Upper lobe of left lung (tissue), 4 donors: ENCODE results near the gene DLEC1.

Experiments used
- CTCF ChIP-seq, 6 experiments: fragments of 450-650 bp in 4 of 6; fragments of 200-600 bp in 2 of 6; sonication (generic) in 2 of 6; IDR thresholded peaks; one replicate each; pipeline ENCODE4 v1.5.1; 2016 to 2019; ENCODE audit warnings: antibody characterized with exemption in 6 of 6
- POLR2A ChIP-seq, 4 donors: fragments of 450-650 bp; IDR thresholded peaks; one replicate each; pipeline ENCODE4 v1.5.1; 2016 to 2017; ENCODE audit warnings: antibody characterized with exemption in 4 of 4, mild to moderate bottlenecking in 2 of 4
- POLR2AphosphoS5 ChIP-seq, 2 donors: sonication (generic); formaldehyde crosslinking; IDR thresholded peaks; one replicate each; pipeline ENCODE4 v1.5.1; 2017; ENCODE audit warnings: antibody characterized with exemption in 2 of 2

DNA sequence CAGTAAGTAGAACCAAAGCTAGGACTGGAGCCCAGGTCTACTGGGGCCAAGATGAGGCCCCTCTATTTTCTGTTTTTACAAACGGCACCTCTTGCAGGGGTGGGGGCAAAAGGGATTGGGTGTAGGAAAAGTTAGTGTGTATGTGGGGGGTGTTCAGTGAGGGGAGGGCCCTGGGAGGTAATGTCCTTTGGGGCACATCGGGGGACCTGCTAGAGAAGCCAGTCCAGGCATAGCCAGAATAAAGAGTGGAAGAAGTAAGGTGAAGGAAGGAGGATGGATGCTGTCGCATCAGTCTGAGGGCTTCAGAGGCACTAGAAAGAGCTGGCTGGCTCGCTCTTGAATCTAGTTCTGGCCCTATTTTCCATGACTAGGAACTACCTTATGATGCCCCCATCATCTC lies 12.2 kb upstream of the DLEC1 start:
- TF ChIP-seq POLR2A (IDR thresholded peaks at IDR 0.05): no peak
- TF ChIP-seq CTCF (IDR thresholded peaks at IDR 0.05): no peak
- TF ChIP-seq POLR2AphosphoS5 (IDR thresholded peaks at IDR 0.05): no peak
